GM12872 (cell line): ENCODE results near the gene BRMS1.

Experiments used
- CTCF ChIP-seq: IDR thresholded peaks from 3 replicates; pipeline ENCODE4 v1.5.1; 2011; ENCODE audit warnings: low read depth, mild to moderate bottlenecking, low read length, moderate library complexity; ENCODE audit not compliant: insufficient read depth

The BRMS1 gene

GRCh38 chr11:66335531-66336233, 9.2 kb downstream of the BRMS1 start:
- TF ChIP-seq CTCF: no peak

GRCh38 chr11:66334605-66335442, 10.1 kb downstream of the BRMS1 start:
- TF ChIP-seq CTCF: no peak

GRCh38 chr11:66333896-66334604, 10.9 kb downstream of the BRMS1 start:
- TF ChIP-seq CTCF: no peak

GRCh38 chr11:66333220-66333877, 11.6 kb downstream of the BRMS1 start:
- no peak for TF ChIP-seq CTCF

- no peak for TF ChIP-seq CTCF
These were observed 12.3 kb downstream of the BRMS1 start for GRCh38 chr11:66332371-66333219.

GRCh38 chr11:66331542-66332370, 13.1 kb downstream of the BRMS1 start:
- no peak for TF ChIP-seq CTCF
